GM23338 (cell line): ENCODE measurements around the gene FAM131B. TPM values are rescaled to one million over a fixed set of nuclear protein-coding genes. Genes with fewer than 3 reads are reported as not detected.
A peak's percentile ranks its signal among the peaks of the same experiment; 100 is the strongest.

Experiments
- ATAC-seq: fragments of 200-7000 bp; cut with Tn5 transposase; 3 replicates; pipeline ENCODE4 v1.9.1; 2020
- DNase-seq: peaks from one replicate; pipeline ENCODE4 v3.0.0-alpha.2; 2015; ENCODE audit warnings: low spot score
- H2AFZ ChIP-seq: fragments of 200-600 bp; sonication (generic); 2 replicates; pipeline ENCODE4 v1.8.0; 2016; ENCODE audit warnings: antibody characterized with exemption, mild to moderate bottlenecking, moderate library complexity
- H3F3A ChIP-seq: fragments of 200-600 bp; sonication (generic); replicated peaks from 2 replicates; pipeline ENCODE4 v1.8.0; 2017; ENCODE audit warnings: antibody characterized with exemption, mixed run types, low read depth
- H3K27ac ChIP-seq: fragments of 200-600 bp; sonication (generic); 2 replicates; pipeline ENCODE4 v1.6.1; 2016; ENCODE audit warnings: low read depth
- H3K27me3 ChIP-seq: fragments of 200-600 bp; sonication (generic); 2 replicates; pipeline ENCODE4 v1.8.0; 2016; ENCODE audit warnings: mild to moderate bottlenecking, mixed run types, moderate library complexity; ENCODE audit not compliant: insufficient read depth
- H3K36me3 ChIP-seq: fragments of 200-600 bp; sonication (generic); 2 replicates; pipeline ENCODE4 v1.8.0; 2016; ENCODE audit warnings: mild to moderate bottlenecking; ENCODE audit not compliant: insufficient read depth
- H3K4me1 ChIP-seq: fragments of 200-600 bp; sonication (generic); 2 replicates; pipeline ENCODE4 v1.8.0; 2016; ENCODE audit warnings: mild to moderate bottlenecking, moderate library complexity; ENCODE audit not compliant: insufficient read depth
- H3K4me2 ChIP-seq: fragments of 200-600 bp; sonication (generic); 2 replicates; pipeline ENCODE4 v1.7.1; 2017; ENCODE audit warnings: mixed run types
- H3K4me3 ChIP-seq: fragments of 200-600 bp; sonication (generic); 2 replicates; pipeline ENCODE4 v1.6.1; 2016; ENCODE audit warnings: mixed run types
- H3K79me2 ChIP-seq: fragments of 200-600 bp; sonication (generic); replicated peaks from 2 replicates; pipeline ENCODE4 v1.8.0; 2017; ENCODE audit warnings: mild to moderate bottlenecking; ENCODE audit not compliant: insufficient read depth
- H3K9me2 ChIP-seq: fragments of 200-600 bp; sonication (generic); 2 replicates; pipeline ENCODE4 v1.8.0; 2017; ENCODE audit not compliant: insufficient read depth
- H4K20me1 ChIP-seq: fragments of 200-600 bp; sonication (generic); replicated peaks from 2 replicates; pipeline ENCODE4 v1.8.0; 2017; ENCODE audit warnings: mild to moderate bottlenecking; ENCODE audit not compliant: insufficient read depth
- H3K27ac Mint-ChIP-seq: 2 replicates; pipeline ENCODE4 v1.8.0; 2020; ENCODE audit warnings: inconsistent platforms, mild to moderate bottlenecking, moderate library complexity, mixed read lengths
- H3K27me3 Mint-ChIP-seq: 3 replicates; pipeline ENCODE4 v1.8.0; 2022; ENCODE audit warnings: low read depth, mild to moderate bottlenecking, moderate library complexity, mixed read lengths, inconsistent platforms; ENCODE audit not compliant: insufficient read depth, poor library complexity
- H3K36me3 Mint-ChIP-seq: 3 replicates; pipeline ENCODE4 v1.8.0; 2021; ENCODE audit warnings: low read depth, mild to moderate bottlenecking, inconsistent platforms, moderate library complexity, mixed read lengths
- H3K4me1 Mint-ChIP-seq: 3 replicates; pipeline ENCODE4 v1.8.0; 2020; ENCODE audit warnings: mild to moderate bottlenecking, inconsistent platforms, mixed read lengths
- H3K4me3 Mint-ChIP-seq: 3 replicates; pipeline ENCODE4 v1.8.0; 2021; ENCODE audit warnings: moderate library complexity, mild to moderate bottlenecking, inconsistent platforms, mixed read lengths
- H3K9me3 Mint-ChIP-seq: 3 replicates; pipeline ENCODE4 v1.8.0; 2020; ENCODE audit warnings: moderate library complexity, mild to moderate bottlenecking, inconsistent platforms, mixed read lengths
- CREB1 ChIP-seq: fragments of 250-450 bp; sonication (Bioruptor Pico); IDR thresholded peaks from 2 replicates; pipeline ENCODE4 v1.5.0; 2020; ENCODE audit warnings: low read depth, mild to moderate bottlenecking, moderate library complexity
- EZH2 ChIP-seq: fragments of 200-600 bp; sonication (generic); IDR thresholded peaks from one replicate; pipeline ENCODE4 v1.8.0; 2017; ENCODE audit warnings: antibody characterized with exemption, mild to moderate bottlenecking, low read depth; ENCODE audit not compliant: unreplicated experiment
- EZH2phosphoT487 ChIP-seq: fragments of 200-600 bp; sonication (generic); IDR thresholded peaks from one replicate; pipeline ENCODE4 v1.8.1; 2018; ENCODE audit warnings: antibody characterized with exemption; ENCODE audit not compliant: unreplicated experiment
- JUNB ChIP-seq: IDR thresholded peaks from one replicate; pipeline ENCODE4 v1.6.1; 2016; ENCODE audit warnings: antibody characterized with exemption; ENCODE audit not compliant: unreplicated experiment
- NANOG ChIP-seq: IDR thresholded peaks from 2 replicates; pipeline ENCODE4 v1.6.1; 2016; ENCODE audit warnings: antibody characterized with exemption, borderline replicate concordance
- POLR2AphosphoS5 ChIP-seq: IDR thresholded peaks from 2 replicates; pipeline ENCODE4 v1.6.1; 2016; ENCODE audit warnings: antibody characterized with exemption, low read depth
- STAT1 ChIP-seq: IDR thresholded peaks from one replicate; pipeline ENCODE4 v1.6.1; 2016; ENCODE audit warnings: antibody characterized with exemption; ENCODE audit not compliant: unreplicated experiment
- ZNF114 ChIP-seq: fragments of 250-450 bp; sonication (Bioruptor Pico); IDR thresholded peaks from 2 replicates; pipeline ENCODE4 v1.5.0; 2020; ENCODE audit warnings: mild to moderate bottlenecking, moderate library complexity
- ZNF331 ChIP-seq: fragments of 250-450 bp; sonication (Bioruptor Pico); IDR thresholded peaks from 2 replicates; pipeline ENCODE4 v1.5.0; 2020; ENCODE audit warnings: low read depth, mild to moderate bottlenecking, moderate library complexity
- ZNF462 ChIP-seq: fragments of 250-450 bp; sonication (Bioruptor Pico); IDR thresholded peaks from 2 replicates; pipeline ENCODE4 v1.5.0; 2020; ENCODE audit warnings: mild to moderate bottlenecking, moderate library complexity
- long read RNA-seq: library from polyadenylated mRNA; unstranded; transcript quantifications from one replicate; pipeline ENCODE4 v2.0.0, GENCODE V29; 2020; ENCODE audit not compliant: unreplicated experiment
- polyA plus RNA-seq: library from polyadenylated mRNA; unstranded; fragments of >200 nt; fragmentation: Nextera tagmentation; extraction: Ambion mirVana; gene quantifications from 2 replicates; pipeline ENCODE4 v1.2.1, GENCODE V29; 2016
- total RNA-seq: library from RNA; depleted of rRNA; stranded (reverse); fragments of >200 nt; shearing (Covaris generic); gene quantifications from 2 replicates; pipeline ENCODE4 v1.2.3, GENCODE V29; 2014; rRNA removed
- TF ChIP-seq, protein P1 (sequence below), 2 experiments: fragments of 200-600 bp in 1 of 2; sonication (generic) in 1 of 2; conservative IDR thresholded peaks; 2 replicates each; pipeline versions ENCODE4 v1.5.1 to v1.6.1; 2016 to 2017; ENCODE audit warnings: antibody characterized with exemption in 2 of 2, low read depth in 2 of 2, mild to moderate bottlenecking in 2 of 2, moderate library complexity in 1 of 2
- TF ChIP-seq, protein P2 (sequence below): IDR thresholded peaks from one replicate; pipeline ENCODE4 v1.6.1; 2018; ENCODE audit warnings: antibody characterized with exemption; ENCODE audit not compliant: unreplicated experiment
- TF ChIP-seq, protein P3 (sequence below): IDR thresholded peaks from 2 replicates; pipeline ENCODE4 v1.6.1; 2016; ENCODE audit warnings: antibody characterized with exemption

FAM131B gene
- total RNA-seq (28.8 and 30.2 TPM in 2 replicates), polyA plus RNA-seq (4.7 and 5.4 TPM in 2 replicates)
- long read RNA-seq, result 0 reads

DNA sequence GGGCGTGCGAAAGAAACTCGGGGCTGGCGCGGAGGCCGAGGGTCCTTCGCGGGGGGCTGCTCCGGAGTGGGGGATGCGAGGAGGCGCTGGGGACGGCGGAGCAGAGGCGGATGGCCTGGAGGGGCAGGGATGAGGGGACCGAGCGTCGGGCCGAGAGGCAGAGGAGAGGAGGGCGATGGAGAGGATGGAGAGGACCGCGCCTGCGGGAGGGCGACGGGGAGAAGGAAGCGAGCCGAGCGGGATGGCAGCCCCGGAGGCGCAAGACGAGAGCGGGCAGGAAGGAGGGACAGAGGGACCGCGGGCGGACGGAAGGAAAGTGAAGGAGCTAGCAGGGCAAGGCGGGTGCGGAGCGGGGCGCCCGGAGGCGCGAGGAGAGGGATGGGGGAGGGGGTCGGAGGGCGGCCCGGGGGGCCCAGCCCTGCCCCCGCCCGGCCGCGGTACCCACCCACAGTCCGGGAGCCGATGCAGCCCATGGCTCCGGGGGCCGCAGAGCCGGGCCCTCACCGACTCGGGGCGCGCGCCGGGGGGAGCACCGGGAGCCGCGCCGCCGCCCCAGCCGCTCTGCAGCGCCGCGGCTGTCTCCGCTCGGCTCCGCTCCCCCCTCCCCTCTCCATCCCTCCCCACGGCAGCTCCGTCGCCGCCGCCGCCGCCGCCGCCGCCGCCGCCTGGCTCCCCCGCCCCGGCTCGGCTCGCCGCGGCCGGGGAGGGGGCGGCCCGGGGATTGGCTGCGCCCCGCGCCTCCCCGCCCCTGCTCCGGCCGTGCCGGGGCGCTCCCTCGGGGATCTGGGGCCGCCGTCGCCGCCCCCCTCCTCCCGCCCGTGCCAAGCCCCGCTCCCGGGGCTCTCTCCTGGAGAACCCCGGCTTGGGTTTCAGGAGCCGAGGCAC is at the start of gene FAM131B:
Gene FAM131B (minus strand): TSS at position 583 of the 885 bp plus-strand sequence. CDS start 110 bp downstream, at position 473.
- TF ChIP-seq POLR2AphosphoS5 (no peak), EZH2phosphoT487 (no peak), JUNB (no peak), ZNF331 (no peak), CREB1 (CRISPR knock-in tag) (no peak), ZNF114 (no peak), NANOG (no peak), EZH2 (no peak), STAT1 (no peak), ZNF462 (CRISPR knock-in tag) (no peak)
- TF ChIP-seq, protein P1, sequence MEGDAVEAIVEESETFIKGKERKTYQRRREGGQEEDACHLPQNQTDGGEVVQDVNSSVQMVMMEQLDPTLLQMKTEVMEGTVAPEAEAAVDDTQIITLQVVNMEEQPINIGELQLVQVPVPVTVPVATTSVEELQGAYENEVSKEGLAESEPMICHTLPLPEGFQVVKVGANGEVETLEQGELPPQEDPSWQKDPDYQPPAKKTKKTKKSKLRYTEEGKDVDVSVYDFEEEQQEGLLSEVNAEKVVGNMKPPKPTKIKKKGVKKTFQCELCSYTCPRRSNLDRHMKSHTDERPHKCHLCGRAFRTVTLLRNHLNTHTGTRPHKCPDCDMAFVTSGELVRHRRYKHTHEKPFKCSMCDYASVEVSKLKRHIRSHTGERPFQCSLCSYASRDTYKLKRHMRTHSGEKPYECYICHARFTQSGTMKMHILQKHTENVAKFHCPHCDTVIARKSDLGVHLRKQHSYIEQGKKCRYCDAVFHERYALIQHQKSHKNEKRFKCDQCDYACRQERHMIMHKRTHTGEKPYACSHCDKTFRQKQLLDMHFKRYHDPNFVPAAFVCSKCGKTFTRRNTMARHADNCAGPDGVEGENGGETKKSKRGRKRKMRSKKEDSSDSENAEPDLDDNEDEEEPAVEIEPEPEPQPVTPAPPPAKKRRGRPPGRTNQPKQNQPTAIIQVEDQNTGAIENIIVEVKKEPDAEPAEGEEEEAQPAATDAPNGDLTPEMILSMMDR (conservative IDR thresholded peaks at IDR 0.05; ENCODE audit: low read depth in 2 of 2), result no peak
- TF ChIP-seq, protein P2, sequence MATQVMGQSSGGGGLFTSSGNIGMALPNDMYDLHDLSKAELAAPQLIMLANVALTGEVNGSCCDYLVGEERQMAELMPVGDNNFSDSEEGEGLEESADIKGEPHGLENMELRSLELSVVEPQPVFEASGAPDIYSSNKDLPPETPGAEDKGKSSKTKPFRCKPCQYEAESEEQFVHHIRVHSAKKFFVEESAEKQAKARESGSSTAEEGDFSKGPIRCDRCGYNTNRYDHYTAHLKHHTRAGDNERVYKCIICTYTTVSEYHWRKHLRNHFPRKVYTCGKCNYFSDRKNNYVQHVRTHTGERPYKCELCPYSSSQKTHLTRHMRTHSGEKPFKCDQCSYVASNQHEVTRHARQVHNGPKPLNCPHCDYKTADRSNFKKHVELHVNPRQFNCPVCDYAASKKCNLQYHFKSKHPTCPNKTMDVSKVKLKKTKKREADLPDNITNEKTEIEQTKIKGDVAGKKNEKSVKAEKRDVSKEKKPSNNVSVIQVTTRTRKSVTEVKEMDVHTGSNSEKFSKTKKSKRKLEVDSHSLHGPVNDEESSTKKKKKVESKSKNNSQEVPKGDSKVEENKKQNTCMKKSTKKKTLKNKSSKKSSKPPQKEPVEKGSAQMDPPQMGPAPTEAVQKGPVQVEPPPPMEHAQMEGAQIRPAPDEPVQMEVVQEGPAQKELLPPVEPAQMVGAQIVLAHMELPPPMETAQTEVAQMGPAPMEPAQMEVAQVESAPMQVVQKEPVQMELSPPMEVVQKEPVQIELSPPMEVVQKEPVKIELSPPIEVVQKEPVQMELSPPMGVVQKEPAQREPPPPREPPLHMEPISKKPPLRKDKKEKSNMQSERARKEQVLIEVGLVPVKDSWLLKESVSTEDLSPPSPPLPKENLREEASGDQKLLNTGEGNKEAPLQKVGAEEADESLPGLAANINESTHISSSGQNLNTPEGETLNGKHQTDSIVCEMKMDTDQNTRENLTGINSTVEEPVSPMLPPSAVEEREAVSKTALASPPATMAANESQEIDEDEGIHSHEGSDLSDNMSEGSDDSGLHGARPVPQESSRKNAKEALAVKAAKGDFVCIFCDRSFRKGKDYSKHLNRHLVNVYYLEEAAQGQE, result no peak
- TF ChIP-seq, protein P3, sequence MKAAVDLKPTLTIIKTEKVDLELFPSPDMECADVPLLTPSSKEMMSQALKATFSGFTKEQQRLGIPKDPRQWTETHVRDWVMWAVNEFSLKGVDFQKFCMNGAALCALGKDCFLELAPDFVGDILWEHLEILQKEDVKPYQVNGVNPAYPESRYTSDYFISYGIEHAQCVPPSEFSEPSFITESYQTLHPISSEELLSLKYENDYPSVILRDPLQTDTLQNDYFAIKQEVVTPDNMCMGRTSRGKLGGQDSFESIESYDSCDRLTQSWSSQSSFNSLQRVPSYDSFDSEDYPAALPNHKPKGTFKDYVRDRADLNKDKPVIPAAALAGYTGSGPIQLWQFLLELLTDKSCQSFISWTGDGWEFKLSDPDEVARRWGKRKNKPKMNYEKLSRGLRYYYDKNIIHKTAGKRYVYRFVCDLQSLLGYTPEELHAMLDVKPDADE, result no peak
- DNase-seq (peak; percentile 66), ATAC-seq (peak; percentile 53)
- Histone ChIP-seq H3K79me2 (no peaks in the 10 kb centered on the region), H3F3A (no peaks in the 10 kb centered on the region), H4K20me1 (no peaks in the 10 kb centered on the region), H3K4me2 (peak within 1 kb of the TSS; percentile 99), H3K4me1 (peaks cover 16% of the 10 kb centered on the region), H3K27me3 (peaks cover 22% of the 10 kb centered on the region), H2AFZ (peak within 1 kb of the TSS; percentile 95), H3K4me3 (peak within 1 kb of the TSS; percentile 91), H3K9me2 (no peaks in the 10 kb centered on the region; the same call in 1 of the 2 replicates), H3K36me3 (peaks cover 11% of the 10 kb centered on the region), H3K27ac (no peak within 1 kb of the TSS; the same call in 1 of the 2 replicates)
- H3K36me3 Mint-ChIP-seq, result peaks cover 25% of the 10 kb centered on the region
- H3K4me1 Mint-ChIP-seq, result peaks cover 21% of the 10 kb centered on the region
- peak within 1 kb of the TSS; percentile 90 for H3K4me3 Mint-ChIP-seq
- peaks cover 21% of the 10 kb centered on the region for H3K27me3 Mint-ChIP-seq
- no peaks in the 10 kb centered on the region; the same call in 1 of the 3 replicates for H3K9me3 Mint-ChIP-seq
- no peak within 1 kb of the TSS for H3K27ac Mint-ChIP-seq
